Measurements from ENCODE around the gene CLEC11A.

GRCh38 chr19:50708179-50708879 lies 14.8 kb upstream of the CLEC11A start:
- TF ChIP-seq BHLHE40 (IDR thresholded peaks at IDR 0.05; ENCODE audit: borderline replicate concordance) (no peak), FOXM1 (IDR thresholded peaks at IDR 0.05; ENCODE audit: borderline replicate concordance) (no peak), L3MBTL2 (conservative IDR thresholded peaks at IDR 0.05) (no peak), TARDBP (IDR thresholded peaks at IDR 0.05) (no peak), SP1 (IDR thresholded peaks at IDR 0.05) (no peak), SUZ12 (IDR thresholded peaks at IDR 0.05) (no peak), PKNOX1 (IDR thresholded peaks at IDR 0.05) (no peak), ELF4 (IDR thresholded peaks at IDR 0.05) (no peak), ARNT (IDR thresholded peaks at IDR 0.05) (no peak), LEF1 (IDR thresholded peaks at IDR 0.05; ENCODE audit: borderline replicate concordance) (no peak), HDGF (IDR thresholded peaks at IDR 0.05; ENCODE audit: borderline replicate concordance) (no peak), FOXA1 (IDR thresholded peaks at IDR 0.05) (no peak), FOXK2 (IDR thresholded peaks at IDR 0.05) (no peak)

Measured in HEK293T (cell line).